Right renal pelvis (tissue), 4 donors: ENCODE data around the gene SMIM9. TPM values are rescaled to one million over a fixed set of nuclear protein-coding genes. Genes with fewer than 3 reads are reported as not detected.

Experiments
- DNase-seq, 4 donors: peaks; one replicate each; pipeline ENCODE4 v3.0.0-alpha.2; 2013; ENCODE audit warnings: low read depth in 4 of 4, low spot score in 3 of 4, missing footprints in 1 of 4
- polyA plus RNA-seq, 4 donors: library from polyadenylated mRNA; unstranded; fragments of 120-200 nt; gene quantifications; one replicate each; pipeline ENCODE4 v1.2.1, GENCODE V29; 2013; ENCODE audit not compliant: insufficient read length in 4 of 4

Gene SMIM9
- polyA plus RNA-seq, 4 donors: not detected

GRCh38 chrX:154785716-154786115 is 48.7 kb downstream of the SMIM9 start:
- DNase-seq: no peak

- no peak for DNase-seq
Observed at GRCh38 chrX:154784149-154784995, 50.1 kb downstream of the SMIM9 start.

- no peak for DNase-seq
Observed at GRCh38 chrX:154780968-154781367, 53.5 kb downstream of the SMIM9 start.

- DNase-seq: no peak
Observed at GRCh38 chrX:154779261-154779660, 55.2 kb downstream of the SMIM9 start.

GRCh38 chrX:154776753-154777152 is 57.7 kb downstream of the SMIM9 start:
- no peak for DNase-seq

GRCh38 chrX:154775419-154776349 is 58.8 kb downstream of the SMIM9 start:
- DNase-seq: no peak

GRCh38 chrX:154774622-154775021 is 59.8 kb downstream of the SMIM9 start:
- no peak for DNase-seq

Other genes starting within 250 kb of the SMIM9 start
- gene CTAG1A, start 249.5 kb downstream of the SMIM9 start, polyA plus RNA-seq: not detected
- gene CTAG1B, start 215.4 kb downstream of the SMIM9 start, polyA plus RNA-seq: not detected
- gene CTAG2, start 181.1 kb downstream of the SMIM9 start, polyA plus RNA-seq: not detected
- gene GAB3, start 83.6 kb downstream of the SMIM9 start, polyA plus RNA-seq: 1 to 10 TPM; 1.5 to 3.2 (median 2.4) TPM
- gene DKC1, start 71.8 kb downstream of the SMIM9 start, polyA plus RNA-seq: 10 to 100 TPM; 49.1 to 62.9 (median 59.5) TPM
- gene MPP1, start 29.2 kb downstream of the SMIM9 start, polyA plus RNA-seq: 10 to 100 TPM; 31.4 to 40.7 (median 34.2) TPM
- 10 to 100 TPM; 15.4 to 25.1 (median 19.2) TPM for gene F8A1, start 51.7 kb upstream of the SMIM9 start, polyA plus RNA-seq
- 10 to 100 TPM; 13.9 to 18.7 (median 16.0) TPM for gene F8, start 188.1 kb upstream of the SMIM9 start, polyA plus RNA-seq
- 100 to 1,000 TPM; 111 to 121 (median 120) TPM for gene FUNDC2, start 192.2 kb upstream of the SMIM9 start, polyA plus RNA-seq
- gene CMC4, start 236.5 kb upstream of the SMIM9 start, polyA plus RNA-seq: 10 to 100 TPM in 3 of 4 donors, 1 to 10 TPM in 1; 8.6 to 10.7 (median 10.3) TPM
- gene MTCP1, start 236.5 kb upstream of the SMIM9 start, polyA plus RNA-seq: 10 to 100 TPM; 19.9 to 27.5 (median 24.5) TPM
- gene BRCC3, start 236.8 kb upstream of the SMIM9 start, polyA plus RNA-seq: 10 to 100 TPM; 27.1 to 31.2 (median 29.8) TPM